HG02798 (cell line): ENCODE results near the gene SF3B6.
"Not testable (repeated sequence)": the region's sequence is repeated elsewhere in the genome, so short reads cannot be mapped to it uniquely, and the experiment has no call there.

Experiments used
- ATAC-seq: cut with Tn5 transposase; IDR thresholded peaks from one replicate; pipeline ENCODE4 v1.9.1; 2021; ENCODE audit warnings: mild to moderate bottlenecking; ENCODE audit not compliant: unreplicated experiment, poor library complexity

SF3B6 gene

GRCh38 chr2:24075915-24076848 is at the start of gene SF3B6:
Gene SF3B6, minus strand, starts transcription at chr2:24076326. Its CDS starts 97 bp downstream, at chr2:24076229.
- ATAC-seq = peak; percentile 96

- no peak for ATAC-seq
Observed at GRCh38 chr2:24123922-24124580, 47.9 kb upstream of the SF3B6 start.

GRCh38 chr2:24123195-24123921 is 47.2 kb upstream of the SF3B6 start, which contains the start of the genes FAM228B and PFN4:
Gene FAM228B, plus strand, starts transcription at chr2:24123469. Its CDS starts 893 bp downstream, at chr2:24124362.
Gene PFN4, minus strand, starts transcription at chr2:24123334. Its CDS starts 799 bp downstream, at chr2:24122535.
- peak; percentile 94 for ATAC-seq

GRCh38 chr2:24122366-24123194 is 46.5 kb upstream of the SF3B6 start:
- no peak for ATAC-seq

GRCh38 chr2:24121469-24121868 is 45.3 kb upstream of the SF3B6 start:
- ATAC-seq = no peak

GRCh38 chr2:24121066-24121465 is 44.9 kb upstream of the SF3B6 start:
- ATAC-seq = no peak

GRCh38 chr2:24117902-24118301 is 41.8 kb upstream of the SF3B6 start:
- no peak for ATAC-seq

- no peak for ATAC-seq
Observed at GRCh38 chr2:24115057-24115456, 38.9 kb upstream of the SF3B6 start.

GRCh38 chr2:24111407-24111901 is 35.3 kb upstream of the SF3B6 start:
- no peak for ATAC-seq

GRCh38 chr2:24110660-24111303 is 34.7 kb upstream of the SF3B6 start:
- ATAC-seq = no peak

GRCh38 chr2:24109431-24109830 is 33.3 kb upstream of the SF3B6 start:
- ATAC-seq = not testable (repeated sequence)

GRCh38 chr2:24107336-24107735 is 31.2 kb upstream of the SF3B6 start:
- no peak for ATAC-seq

GRCh38 chr2:24106786-24107185 is 30.7 kb upstream of the SF3B6 start:
- no peak for ATAC-seq

GRCh38 chr2:24105816-24106215 is 29.7 kb upstream of the SF3B6 start:
- no peak for ATAC-seq

GRCh38 chr2:24104906-24105305 is 28.8 kb upstream of the SF3B6 start:
- no peak for ATAC-seq

- no peak for ATAC-seq
Observed at GRCh38 chr2:24104110-24104650, 28.1 kb upstream of the SF3B6 start.

GRCh38 chr2:24102677-24103076 is 26.6 kb upstream of the SF3B6 start:
- ATAC-seq = no peak

- ATAC-seq = no peak
Observed at GRCh38 chr2:24101992-24102391, 25.9 kb upstream of the SF3B6 start.

GRCh38 chr2:24100732-24101131 is 24.6 kb upstream of the SF3B6 start:
- ATAC-seq = not testable (repeated sequence)
